Tongue (tissue), 3 donors: Measurements from ENCODE around the gene IP6K3. TPM values are rescaled to one million over a fixed set of nuclear protein-coding genes. Genes with fewer than 3 reads are reported as not detected.

Experiments
- DNase-seq: peaks from one replicate; pipeline ENCODE4 v3.0.0-alpha.2; 2015
- small RNA-seq: library from RNA; depleted of rRNA; stranded (forward); fragments of <200 nt; gene quantifications from one replicate; pipeline ENCODE3, GENCODE V24; 2014; ENCODE audit warnings: low replicate concordance
- total RNA-seq: library from RNA; depleted of rRNA; stranded (reverse); fragments of >200 nt; gene quantifications from one replicate; pipeline ENCODE4 v1.2.3, GENCODE V29; 2014

IP6K3 gene
- total RNA-seq, 1 donor from 2014 or later = 41.4 TPM

DNA sequence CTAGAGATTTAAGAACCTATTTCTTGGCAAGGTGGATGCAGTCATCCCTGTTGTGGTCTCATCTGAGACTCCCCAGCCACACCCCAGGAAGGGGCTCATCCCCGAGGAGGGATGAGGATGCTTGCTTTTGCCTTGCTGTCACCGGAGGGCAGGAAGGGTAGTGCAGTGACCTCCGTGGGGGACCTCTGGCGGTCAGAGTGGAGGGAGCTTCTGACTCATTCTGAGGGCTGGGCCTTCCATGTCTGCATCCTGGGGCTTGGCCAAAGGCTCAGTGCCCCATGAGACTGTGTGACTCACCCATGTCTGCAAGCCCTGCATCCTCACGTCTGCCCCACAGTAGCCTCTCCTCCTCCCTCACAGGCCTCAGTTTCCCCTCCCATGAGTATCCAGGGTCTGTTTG, 73.9 kb downstream of the IP6K3 start:
- DNase-seq = no peak

DNA sequence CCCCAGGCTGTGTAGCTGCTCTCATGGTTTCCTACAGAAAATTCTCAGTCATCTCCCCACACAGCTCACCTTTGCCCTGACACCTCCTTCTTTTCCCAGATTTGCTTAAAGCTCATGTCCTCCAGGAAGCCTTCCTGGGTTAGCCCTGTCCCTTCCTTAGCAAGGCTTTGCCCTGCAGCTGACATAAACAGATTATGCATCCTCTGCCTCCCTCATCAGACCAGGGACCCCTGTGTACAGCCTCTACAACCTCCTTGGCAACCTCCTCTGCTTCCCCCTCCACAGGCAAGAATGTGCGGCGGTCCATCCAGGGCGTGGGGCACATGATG, 75.0 kb downstream of the IP6K3 start:
- no peak for DNase-seq

Small RNAs within 50 kb of the gene (small RNA-seq; reads per million reads assigned to genes)
- not detected for gene MIR3934

Other genes starting within 250 kb of the IP6K3 start
- 15.7 TPM for gene BAK1, start 166.6 kb downstream of the IP6K3 start, total RNA-seq
- 21.6 TPM for gene ITPR3, start 125.6 kb downstream of the IP6K3 start, total RNA-seq
- 11.9 TPM for gene UQCC2, start 35.2 kb downstream of the IP6K3 start, total RNA-seq
- 37.5 TPM for gene LEMD2, start 42.2 kb upstream of the IP6K3 start, total RNA-seq
- gene MLN, start 57.1 kb upstream of the IP6K3 start, total RNA-seq = not detected